HCT116 (cell line): Measurements from ENCODE around the gene ADGRD1. TPM values are rescaled to one million over a fixed set of nuclear protein-coding genes. Genes with fewer than 3 reads are reported as not detected.

ENCODE experiments used
- ATAC-seq: fragments of 200-7000 bp; cut with Tn5 transposase; 2 replicates; pipeline ENCODE4 v1.9.1; 2020; ENCODE audit warnings: mild to moderate bottlenecking, moderate library complexity
- BruUV-seq: library from RNA; stranded (reverse); fragments of 400-500 nt; replicated peaks from 2 replicates; lab custom pipeline; 2021; lab: Mats Ljungman, UMichigan
- CTCF ChIA-PET: fragments of 300-600 bp; sonication (Branson Sonifier 250); formaldehyde crosslinking; loops from one replicate; lab custom pipeline; 2021; ENCODE audit warnings: antibody characterized with exemption; lab: Charles Lee
- POLR2A ChIA-PET: fragments of 300-600, 350-600 bp; sonication (Branson Sonifier 250); formaldehyde crosslinking; loops from one replicate; lab custom pipeline; 2021; ENCODE audit warnings: antibody characterized with exemption; lab: Charles Lee
- RAD21 ChIA-PET, 2 experiments: fragments of 300-600 bp; sonication (Branson Sonifier 250); formaldehyde crosslinking; loops; one replicate each; lab custom pipeline; 2023; ENCODE audit warnings: low total read pairs in 2 of 2; ENCODE audit not compliant: uncharacterized antibody in 2 of 2, unreplicated experiment in 2 of 2, low non-redundant PET in 1 of 2; lab: Charles Lee
- DNase-seq: peaks from one replicate; pipeline ENCODE4 v3.0.0-alpha.2; 2010; ENCODE audit warnings: low read depth, low spot score
- H2AFZ ChIP-seq: fragments of 200-600 bp; shearing (Covaris generic), sonication (generic); 2 replicates; pipeline ENCODE4 v1.6.1; 2017; ENCODE audit warnings: low read depth, mixed run types, mixed read lengths, antibody characterized with exemption, low read length; ENCODE audit not compliant: poor library complexity, severe bottlenecking
- H3K27ac ChIP-seq: 2 replicates; pipeline ENCODE4 v1.5.1; 2012; ENCODE audit warnings: low read depth, low read length
- H3K27me3 ChIP-seq: fragments of 200-600 bp; sonication (generic); 2 replicates; pipeline ENCODE4 v1.6.1; 2016; ENCODE audit warnings: mixed run types, low read length, mixed read lengths; ENCODE audit not compliant: insufficient read depth
- H3K36me3 ChIP-seq, 2 experiments: fragments of 200-500 bp in 1 of 2; fragments of 200-600 bp in 1 of 2; sonication (Bioruptor generic) in 1 of 2; sonication (generic) in 1 of 2; 2 replicates each; pipeline versions ENCODE4 v1.5.1 to v1.6.1; 2014 to 2016; ENCODE audit warnings: low read length in 2 of 2, inconsistent platforms in 1 of 2, mixed read lengths in 1 of 2, mixed run types in 1 of 2; ENCODE audit not compliant: insufficient read depth in 2 of 2, control insufficient read depth in 1 of 2
- H3K4me1 ChIP-seq, 2 experiments: fragments of 200-600 bp in 1 of 2; sonication (generic) in 1 of 2; 2 replicates each; pipeline versions ENCODE4 v1.5.1 to v1.6.1; 2012 to 2017; ENCODE audit warnings: low read length in 2 of 2, inconsistent platforms in 1 of 2, mild to moderate bottlenecking in 1 of 2, mixed read lengths in 1 of 2, mixed run types in 1 of 2, moderate library complexity in 1 of 2; ENCODE audit not compliant: insufficient read depth in 2 of 2, control insufficient read depth in 1 of 2
- H3K4me2 ChIP-seq: fragments of 200-600 bp; sonication (generic); 2 replicates; pipeline ENCODE4 v1.6.1; 2017; ENCODE audit warnings: mixed run types, low read length, mixed read lengths
- H3K4me3 ChIP-seq, 2 experiments: fragments of 200-600 bp in 1 of 2; sonication (generic) in 1 of 2; replicated peaks in 1 of 2; 2 replicates each; pipeline ENCODE4 v1.5.1; 2011 to 2016; ENCODE audit warnings: low read length in 2 of 2, control low read depth in 1 of 2, low read depth in 1 of 2, mild to moderate bottlenecking in 1 of 2, mixed read lengths in 1 of 2, mixed run types in 1 of 2
- H3K79me2 ChIP-seq: fragments of 200-600 bp; sonication (generic); 2 replicates; pipeline ENCODE4 v1.6.1; 2017; ENCODE audit warnings: mild to moderate bottlenecking, mixed run types, low read length, moderate library complexity, mixed read lengths; ENCODE audit not compliant: insufficient read depth
- H3K9ac ChIP-seq: fragments of 200-600 bp; sonication (generic); 2 replicates; pipeline ENCODE4 v1.6.1; 2016; ENCODE audit warnings: low read length, mixed read lengths
- H3K9me2 ChIP-seq: fragments of 200-600 bp; sonication (generic), shearing (Covaris generic); 2 replicates; pipeline ENCODE4 v1.6.1; 2017; ENCODE audit warnings: mixed run types, mild to moderate bottlenecking, moderate library complexity; ENCODE audit not compliant: insufficient read depth
- H3K9me3 ChIP-seq, 2 experiments: fragments of 200-500 bp in 1 of 2; fragments of 200-600 bp in 1 of 2; sonication (Bioruptor generic) in 1 of 2; sonication (generic) in 1 of 2; 2 replicates each; pipeline ENCODE4 v1.6.1; 2014 to 2017; ENCODE audit warnings: low read length in 2 of 2, mixed read lengths in 2 of 2, inconsistent platforms in 1 of 2, low read depth in 1 of 2, mild to moderate bottlenecking in 1 of 2, mixed run types in 1 of 2, moderate library complexity in 1 of 2; ENCODE audit not compliant: control insufficient read depth in 1 of 2, insufficient read depth in 1 of 2
- H4K20me1 ChIP-seq: fragments of 200-600 bp; sonication (generic), shearing (Covaris generic); 2 replicates; pipeline ENCODE4 v1.6.1; 2017; ENCODE audit warnings: mixed run types, mild to moderate bottlenecking, moderate library complexity; ENCODE audit not compliant: insufficient read depth
- FOSL1 ChIP-seq: IDR thresholded peaks from 2 replicates; pipeline ENCODE4 v1.6.1; 2012; ENCODE audit warnings: low read depth
- POLR2A ChIP-seq: IDR thresholded peaks from 2 replicates; pipeline ENCODE4 v1.7.0; 2011; ENCODE audit warnings: borderline replicate concordance; ENCODE audit not compliant: insufficient read depth, insufficient read length; ENCODE audit errors: extremely low read depth
- RAD21 ChIP-seq: IDR thresholded peaks from 2 replicates; pipeline ENCODE4 v1.6.1; 2012; ENCODE audit warnings: low read depth, mild to moderate bottlenecking
- TCF7L2 ChIP-seq: IDR thresholded peaks from 2 replicates; pipeline ENCODE4 v1.7.0; 2011; ENCODE audit warnings: borderline replicate concordance, inconsistent platforms; ENCODE audit not compliant: insufficient read depth, insufficient read length; ENCODE audit errors: extremely low read depth
- intact Hi-C: fragments of 100-400 bp; cut with micrococcal nuclease; formaldehyde crosslinking; loops from 2 replicates; pipeline ENCODE4 v1.10.0; 2022
- total RNA-seq: library from RNA; stranded (reverse); gene quantifications from one replicate; pipeline ENCODE4 v1.2.1, GENCODE V29; 2021; ENCODE audit not compliant: unreplicated experiment
- TF ChIP-seq, protein P1 (sequence below): IDR thresholded peaks from 2 replicates; pipeline ENCODE4 v1.6.1; 2011; ENCODE audit warnings: mild to moderate bottlenecking, low read length, moderate library complexity; ENCODE audit not compliant: insufficient replicate concordance; ENCODE audit errors: extremely low read depth

ADGRD1 gene
- total RNA-seq, 1 experiment from 2014 or later: 0.44 TPM

DNA sequence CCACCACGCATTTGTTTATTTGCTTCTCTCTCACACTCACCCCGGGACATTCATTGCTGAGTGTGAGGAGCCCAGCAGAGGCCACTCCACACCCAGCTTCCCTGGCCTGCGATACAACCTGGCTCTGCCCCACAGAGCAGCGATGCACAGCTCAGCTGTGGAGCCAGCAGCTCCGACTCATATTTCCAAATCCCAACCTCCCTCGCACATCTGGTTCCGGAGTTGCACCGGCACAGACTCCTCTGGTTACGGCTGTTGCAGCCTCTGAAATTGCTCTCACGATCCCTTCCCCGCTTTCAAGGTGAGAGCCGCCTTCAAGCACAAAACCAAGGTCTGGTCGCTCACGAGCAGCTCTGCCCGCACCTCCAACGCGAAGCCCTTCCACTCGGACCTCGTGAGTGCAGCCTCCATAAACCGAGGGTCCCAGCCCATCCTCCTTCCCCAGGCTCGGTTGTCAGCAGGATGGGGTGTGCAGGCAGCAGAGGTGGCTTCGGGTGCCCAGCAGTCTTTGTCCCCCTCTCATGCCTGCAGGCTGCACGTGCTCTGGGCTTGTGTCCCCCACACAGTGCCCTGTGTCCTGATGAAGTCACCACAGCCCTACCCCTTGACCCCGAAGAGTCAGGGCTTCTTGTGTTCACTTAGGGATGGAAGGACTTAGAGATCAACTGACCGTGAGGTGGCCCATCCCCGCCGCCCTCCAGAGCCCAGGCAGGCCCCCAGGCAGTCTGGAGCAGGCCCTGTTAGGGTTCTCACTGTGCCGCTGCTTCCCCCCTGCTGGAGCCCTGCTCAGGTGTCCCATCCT, 184.3 kb downstream of the ADGRD1 start:
- H3K27me3 ChIP-seq: no peaks in the 10 kb centered on the region
- CTCF ChIA-PET: no interaction called here
- POLR2A ChIA-PET: no interaction called here

DNA sequence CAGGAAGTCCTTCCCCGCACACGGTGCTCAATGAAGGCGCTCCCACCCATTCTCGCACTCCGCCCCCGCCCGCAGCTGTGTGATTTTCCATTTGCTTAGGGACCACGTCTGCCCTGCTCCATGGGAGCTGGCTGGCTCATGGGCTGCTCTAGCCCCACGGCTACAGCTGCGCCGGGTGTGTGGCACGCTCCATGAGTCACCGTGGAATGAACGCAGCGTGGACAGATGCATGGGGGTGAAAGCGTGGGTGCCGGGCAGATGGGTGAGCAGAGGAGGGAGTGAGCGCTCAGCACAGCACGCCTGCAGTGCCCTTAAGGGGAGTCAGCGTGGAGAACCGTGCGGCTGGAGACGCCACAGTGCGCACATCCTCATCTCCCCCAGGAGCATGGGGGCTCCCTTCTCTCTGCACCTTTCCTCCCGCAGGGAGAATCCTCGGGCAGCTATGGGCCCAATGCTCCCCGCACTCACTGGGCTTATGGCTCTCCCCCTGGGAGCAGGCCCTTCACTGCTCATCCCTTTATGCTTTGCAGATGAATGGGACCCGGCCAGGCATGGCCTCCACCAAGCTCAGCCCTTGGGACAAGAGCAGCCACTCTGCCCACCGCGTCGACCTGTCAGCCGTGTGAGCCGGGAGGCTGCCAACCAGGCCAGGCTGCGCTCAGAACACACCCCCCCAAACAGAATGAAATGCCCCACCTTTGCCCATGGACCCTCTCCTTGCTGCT, 185.1 kb downstream of the ADGRD1 start:
- Histone ChIP-seq H3K9ac (no peak overlapping the region), H3K79me2 (no peaks in the 10 kb centered on the region), H3K27me3 (no peaks in the 10 kb centered on the region), H3K36me3 (no peaks in the 10 kb centered on the region), H3K9me2 (no peaks in the 10 kb centered on the region), H3K4me2 (no peak overlapping the region), H3K4me1 (no peaks in the 10 kb centered on the region), H2AFZ (no peak overlapping the region), H3K9me3 (no peaks in the 10 kb centered on the region), H3K27ac (no peak overlapping the region), H3K4me3 (no peak overlapping the region), H4K20me1 (no peaks in the 10 kb centered on the region)
- TF ChIP-seq FOSL1: no peak
- TF ChIP-seq POLR2A: no peak
- TF ChIP-seq, protein P1, sequence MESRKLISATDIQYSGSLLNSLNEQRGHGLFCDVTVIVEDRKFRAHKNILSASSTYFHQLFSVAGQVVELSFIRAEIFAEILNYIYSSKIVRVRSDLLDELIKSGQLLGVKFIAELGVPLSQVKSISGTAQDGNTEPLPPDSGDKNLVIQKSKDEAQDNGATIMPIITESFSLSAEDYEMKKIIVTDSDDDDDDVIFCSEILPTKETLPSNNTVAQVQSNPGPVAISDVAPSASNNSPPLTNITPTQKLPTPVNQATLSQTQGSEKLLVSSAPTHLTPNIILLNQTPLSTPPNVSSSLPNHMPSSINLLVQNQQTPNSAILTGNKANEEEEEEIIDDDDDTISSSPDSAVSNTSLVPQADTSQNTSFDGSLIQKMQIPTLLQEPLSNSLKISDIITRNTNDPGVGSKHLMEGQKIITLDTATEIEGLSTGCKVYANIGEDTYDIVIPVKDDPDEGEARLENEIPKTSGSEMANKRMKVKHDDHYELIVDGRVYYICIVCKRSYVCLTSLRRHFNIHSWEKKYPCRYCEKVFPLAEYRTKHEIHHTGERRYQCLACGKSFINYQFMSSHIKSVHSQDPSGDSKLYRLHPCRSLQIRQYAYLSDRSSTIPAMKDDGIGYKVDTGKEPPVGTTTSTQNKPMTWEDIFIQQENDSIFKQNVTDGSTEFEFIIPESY: no peak
- BruUV-seq: no TSS peak
- ATAC-seq (no peak), DNase-seq (no peak)
- POLR2A ChIA-PET: no interaction called here
- CTCF ChIA-PET: no interaction called here
- RAD21 ChIA-PET: interaction anchor here in 1 of 2 experiments (0.6 kb wide), 1 partner anchor 316 kb away, joined by 3 read pairs; no protein-coding TSS in a partner anchor
- intact Hi-C loops: no loop called here

More for the DNA sequence above, 184.3 kb downstream of the ADGRD1 start:
- TF ChIP-seq TCF7L2: no peak
- TF ChIP-seq RAD21: peak; percentile 42; the same call in 1 of the 2 replicates
- ATAC-seq (no peak; the same call in 1 of the 2 replicates), DNase-seq (no peak)
- Histone ChIP-seq H3K79me2 (no peaks in the 10 kb centered on the region), H3K36me3 (no peaks in the 10 kb centered on the region), H3K4me2 (no peak overlapping the region), H2AFZ (no peak overlapping the region), H3K9ac (no peak overlapping the region), H3K9me3 (no peaks in the 10 kb centered on the region), H4K20me1 (no peaks in the 10 kb centered on the region), H3K9me2 (no peaks in the 10 kb centered on the region), H3K27ac (no peak overlapping the region), H3K4me3 (no peak overlapping the region), H3K4me1 (no peaks in the 10 kb centered on the region)
- intact Hi-C loops: no loop called here
- no TSS peak for BruUV-seq
- RAD21 ChIA-PET: interaction anchor here in 1 of 2 experiments (0.6 to 0.7 kb wide), 2 partner anchors 248 to 317 kb away, joined by 3 to 6 read pairs; no protein-coding TSS in a partner anchor
